DOHH2 (cell line): ENCODE measurements around the gene MPND.

Source experiments
- EZH2phosphoT487 ChIP-seq: fragments of 200-600 bp; sonication (generic); IDR thresholded peaks from 2 replicates; pipeline ENCODE4 v1.6.1; 2017; ENCODE audit warnings: borderline replicate concordance, mild to moderate bottlenecking, antibody characterized with exemption, low read length, moderate library complexity, mixed read lengths
- TF ChIP-seq, protein P1 (sequence below): fragments of 200-600 bp; sonication (generic); IDR thresholded peaks from one replicate; pipeline ENCODE4 v1.5.1; 2014; ENCODE audit warnings: antibody characterized with exemption, mild to moderate bottlenecking, low read depth, low read length; ENCODE audit not compliant: poor library complexity, severe bottlenecking

DNA sequence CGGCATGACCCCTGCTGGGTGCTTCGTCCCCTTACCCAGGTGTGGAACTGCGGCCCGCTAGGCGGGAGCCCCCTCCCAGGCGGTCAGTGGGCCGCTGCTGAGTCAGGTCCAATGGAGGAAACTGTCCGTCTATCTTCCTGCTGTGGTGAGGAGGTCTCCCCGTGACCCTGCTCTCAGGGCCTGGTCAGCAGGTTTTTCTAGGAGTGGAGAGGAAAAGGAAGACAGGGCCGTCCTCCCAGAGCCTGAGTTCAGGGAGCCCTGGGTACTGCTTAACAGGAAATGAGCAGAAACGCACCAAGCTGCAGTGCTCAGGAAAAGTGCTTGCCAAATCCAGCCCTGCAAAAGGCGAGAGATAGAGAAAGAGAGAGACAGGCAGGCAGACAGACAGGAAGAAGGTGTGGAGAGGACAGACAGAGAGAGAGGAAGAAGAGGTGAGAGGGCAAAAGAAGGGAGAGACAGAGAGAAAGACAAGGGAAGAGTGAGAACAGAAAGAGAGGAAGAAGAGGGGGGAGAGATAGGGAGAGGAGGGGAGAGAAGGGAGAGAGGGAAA lies 46.7 kb downstream of the MPND start:
- TF ChIP-seq, protein P1, sequence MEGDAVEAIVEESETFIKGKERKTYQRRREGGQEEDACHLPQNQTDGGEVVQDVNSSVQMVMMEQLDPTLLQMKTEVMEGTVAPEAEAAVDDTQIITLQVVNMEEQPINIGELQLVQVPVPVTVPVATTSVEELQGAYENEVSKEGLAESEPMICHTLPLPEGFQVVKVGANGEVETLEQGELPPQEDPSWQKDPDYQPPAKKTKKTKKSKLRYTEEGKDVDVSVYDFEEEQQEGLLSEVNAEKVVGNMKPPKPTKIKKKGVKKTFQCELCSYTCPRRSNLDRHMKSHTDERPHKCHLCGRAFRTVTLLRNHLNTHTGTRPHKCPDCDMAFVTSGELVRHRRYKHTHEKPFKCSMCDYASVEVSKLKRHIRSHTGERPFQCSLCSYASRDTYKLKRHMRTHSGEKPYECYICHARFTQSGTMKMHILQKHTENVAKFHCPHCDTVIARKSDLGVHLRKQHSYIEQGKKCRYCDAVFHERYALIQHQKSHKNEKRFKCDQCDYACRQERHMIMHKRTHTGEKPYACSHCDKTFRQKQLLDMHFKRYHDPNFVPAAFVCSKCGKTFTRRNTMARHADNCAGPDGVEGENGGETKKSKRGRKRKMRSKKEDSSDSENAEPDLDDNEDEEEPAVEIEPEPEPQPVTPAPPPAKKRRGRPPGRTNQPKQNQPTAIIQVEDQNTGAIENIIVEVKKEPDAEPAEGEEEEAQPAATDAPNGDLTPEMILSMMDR: no peak
- no peak for TF ChIP-seq EZH2phosphoT487
